GM18502 (cell line): ENCODE measurements around the gene FANCB.

Source experiments
- ATAC-seq: cut with Tn5 transposase; IDR thresholded peaks from one replicate; pipeline ENCODE4 v1.9.1; 2021; ENCODE audit warnings: mild to moderate bottlenecking; ENCODE audit not compliant: unreplicated experiment, poor library complexity

The FANCB gene

GRCh38 chrX:14872851-14873675, at the start of gene FANCB, which contains the start of gene MOSPD2:
FANCB (minus strand) TSS chrX:14873069; CDS start chrX:14865510, 7,559 bp downstream.
MOSPD2 (plus strand) TSS chrX:14873421; CDS start chrX:14873529, 108 bp downstream.
- ATAC-seq, result peak; percentile 96

- ATAC-seq, result no peak
Observed at GRCh38 chrX:14922437-14922836, 49.6 kb upstream of the FANCB start.

GRCh38 chrX:14920196-14920595, 47.3 kb upstream of the FANCB start:
- no peak for ATAC-seq

GRCh38 chrX:14919407-14919806, 46.5 kb upstream of the FANCB start:
- ATAC-seq, result no peak

DNA sequence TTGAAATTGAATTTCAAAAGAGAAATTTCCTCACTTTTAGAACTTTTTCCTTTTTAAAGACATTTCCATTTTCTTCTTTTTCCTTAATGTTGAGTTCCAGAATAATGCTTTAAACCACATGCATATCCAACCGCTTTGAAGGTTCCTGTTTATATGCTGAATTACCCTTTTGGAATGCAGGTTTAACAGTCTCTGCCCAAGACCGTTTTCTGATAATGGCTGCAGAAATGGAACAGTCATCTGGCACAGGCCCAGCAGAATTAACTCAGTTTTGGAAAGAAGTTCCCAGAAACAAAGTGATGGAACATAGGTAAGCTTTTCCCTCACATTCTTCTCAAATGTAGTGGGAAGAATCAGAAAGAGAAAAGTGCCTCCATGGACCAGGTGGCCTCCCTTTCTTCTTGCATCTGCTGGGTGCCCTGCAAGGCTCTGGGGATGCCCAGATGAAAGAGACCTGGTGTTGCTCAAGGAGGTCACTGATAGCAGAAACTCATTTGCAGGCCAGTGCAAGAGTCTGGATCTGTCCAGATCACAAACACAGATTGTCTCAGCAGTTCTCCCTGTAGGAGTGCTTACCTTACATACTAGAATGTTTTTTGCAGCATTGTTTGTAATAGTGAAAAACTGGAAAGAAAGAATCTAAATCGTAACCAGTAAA, 43.3 kb upstream of the FANCB start:
- ATAC-seq, result no peak

- no peak for ATAC-seq
Observed at GRCh38 chrX:14915596-14915995, 42.7 kb upstream of the FANCB start.

DNA sequence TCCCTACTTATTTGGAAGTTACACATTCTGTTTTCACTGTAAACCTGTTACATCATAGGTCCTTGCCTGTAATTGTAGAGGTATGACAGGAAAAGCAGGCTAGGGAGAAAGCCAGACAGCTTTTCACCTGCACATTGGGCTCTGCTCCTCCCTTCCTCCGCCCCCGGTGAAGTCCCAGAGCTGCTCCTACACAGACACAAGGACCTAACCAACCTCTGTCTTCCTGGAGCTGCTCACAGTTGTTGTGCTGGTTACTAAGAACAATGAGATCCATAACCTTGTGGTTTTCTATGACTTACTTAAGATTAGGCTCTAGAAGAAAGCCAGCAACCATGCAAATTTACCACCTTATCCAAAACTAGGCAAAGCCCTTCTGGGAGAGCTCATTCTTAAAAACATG, 40.4 kb upstream of the FANCB start:
- no peak for ATAC-seq

DNA sequence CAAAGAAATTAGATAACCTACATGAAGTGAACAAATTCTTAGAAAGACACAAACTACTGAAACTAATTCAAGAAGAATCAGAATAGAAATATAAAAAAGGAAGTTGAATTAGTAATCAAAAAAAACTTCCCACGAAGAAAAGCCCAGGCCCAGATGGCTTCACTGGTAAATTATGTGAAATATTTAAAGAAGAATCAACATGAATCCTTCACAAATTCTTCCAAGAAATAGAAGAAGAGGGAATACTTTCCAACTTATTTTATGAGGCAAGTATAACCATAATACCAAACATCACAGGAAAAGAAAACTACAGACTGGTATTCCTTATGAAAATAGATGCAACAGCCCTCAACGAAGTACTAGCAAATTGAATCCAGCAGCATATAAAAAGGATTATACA, 31.0 kb upstream of the FANCB start:
- no peak for ATAC-seq

GRCh38 chrX:14902537-14902936, 29.7 kb upstream of the FANCB start:
- ATAC-seq, result no peak

GRCh38 chrX:14899607-14900006, 26.7 kb upstream of the FANCB start:
- peak; percentile 90 for ATAC-seq

- no peak for ATAC-seq
Observed at GRCh38 chrX:14897042-14897441, 24.2 kb upstream of the FANCB start.

DNA sequence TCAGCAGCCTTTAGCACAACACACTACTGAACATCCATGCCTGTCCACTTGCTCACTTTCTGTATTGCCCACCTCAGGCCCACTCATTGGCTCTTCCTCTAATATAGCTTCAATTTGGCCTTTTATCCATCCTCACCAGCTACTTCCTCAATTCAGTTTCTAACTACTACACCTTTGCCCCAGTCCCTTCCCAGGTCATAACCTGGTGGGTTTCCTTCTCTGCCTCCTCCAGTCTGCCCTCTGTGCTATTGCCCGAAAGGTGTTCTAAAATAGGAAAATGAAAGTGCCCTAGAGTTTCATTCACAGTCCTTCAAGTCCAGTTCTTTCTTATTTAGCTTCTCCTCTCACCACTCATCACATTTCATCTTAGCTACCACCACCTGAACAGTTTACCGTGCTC, 23.4 kb upstream of the FANCB start:
- ATAC-seq, result peak; percentile 50

- no peak for ATAC-seq
Observed at GRCh38 chrX:14886252-14886651, 13.4 kb upstream of the FANCB start.

- ATAC-seq, result no peak
Observed at GRCh38 chrX:14884714-14885113, 11.8 kb upstream of the FANCB start.

GRCh38 chrX:14883826-14884225, 11.0 kb upstream of the FANCB start:
- ATAC-seq, result no peak

DNA sequence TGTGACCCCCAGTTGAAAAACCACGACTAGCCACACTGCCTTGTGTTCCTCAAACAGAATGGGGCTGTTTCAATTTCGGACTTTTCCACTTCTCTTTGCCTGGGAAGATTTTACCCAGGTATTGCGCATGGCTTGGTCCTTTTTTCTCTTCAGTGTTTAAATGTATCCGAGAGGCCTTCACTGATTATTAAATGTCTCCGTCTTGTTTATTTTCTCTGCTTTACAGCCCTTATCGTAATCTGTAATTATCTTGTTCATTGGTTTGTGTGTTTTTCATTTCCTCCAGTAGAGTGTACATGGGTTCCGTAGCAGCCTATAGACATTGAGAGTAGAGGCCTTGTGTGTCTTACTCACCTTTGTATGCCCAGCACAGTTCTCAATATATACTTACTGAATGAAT, 2.8 kb upstream of the FANCB start:
- no peak for ATAC-seq

DNA sequence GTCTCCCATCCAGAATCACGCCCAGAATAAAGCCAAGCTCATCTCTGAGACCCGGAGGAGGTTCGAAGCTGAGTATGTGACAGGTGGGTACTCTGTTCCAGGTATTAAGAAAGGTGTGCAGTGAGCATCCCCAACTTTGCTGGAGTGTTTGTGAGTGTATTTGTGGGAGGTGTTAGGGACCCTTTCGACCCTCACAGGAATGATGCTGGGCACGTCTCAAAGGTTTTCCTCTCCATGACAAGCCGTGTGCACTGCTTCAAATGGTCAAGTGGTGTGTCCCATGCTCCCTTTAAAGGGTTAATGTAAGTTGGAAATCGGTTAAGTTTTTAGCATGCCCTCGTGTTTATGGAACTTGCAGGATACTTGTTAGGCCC, 794 bp upstream of the FANCB start:
- ATAC-seq, result no peak

- no peak for ATAC-seq
Observed at GRCh38 chrX:14872355-14872754, 514 bp downstream of the FANCB start.

DNA sequence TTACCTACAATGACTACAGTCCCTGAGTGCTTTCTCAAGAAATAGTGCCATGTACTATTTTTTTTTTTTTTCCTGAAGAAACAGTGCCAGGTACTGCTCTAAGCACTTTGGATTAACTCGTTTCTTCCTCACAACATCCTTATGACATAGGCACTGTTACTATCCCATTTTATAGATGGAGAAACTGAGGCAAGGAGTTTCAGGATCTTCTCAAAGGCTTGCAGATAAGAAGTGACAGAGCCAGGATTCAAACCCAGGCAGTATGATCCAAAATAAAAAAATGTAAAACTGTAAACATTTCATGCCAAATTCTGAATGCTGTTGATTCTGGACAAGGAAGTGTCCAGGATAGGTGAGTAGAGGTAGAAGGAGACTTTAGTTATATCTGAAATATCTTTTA, 1.1 kb downstream of the FANCB start:
- no peak for ATAC-seq

DNA sequence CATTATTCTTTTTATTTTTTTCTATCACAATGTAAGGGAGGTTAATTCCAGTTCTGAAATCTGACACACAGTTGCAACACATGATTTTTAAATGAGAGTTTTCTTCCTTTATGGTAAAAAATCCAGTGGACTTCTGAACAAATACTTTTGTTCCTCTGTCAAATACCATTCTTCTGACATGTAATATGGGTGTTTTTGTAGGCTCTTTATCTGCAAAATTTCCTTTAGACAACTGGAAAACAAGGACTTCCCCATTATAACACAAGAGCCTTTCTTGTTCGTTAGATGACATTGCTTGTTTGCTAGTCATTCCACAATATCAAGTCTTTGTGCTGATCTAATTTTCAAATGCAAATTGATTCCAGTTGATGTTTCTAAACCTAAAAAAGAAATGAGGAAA, 7.7 kb downstream of the FANCB start:
- no peak for ATAC-seq

- ATAC-seq, result no peak
Observed at GRCh38 chrX:14864631-14865030, 8.2 kb downstream of the FANCB start.

DNA sequence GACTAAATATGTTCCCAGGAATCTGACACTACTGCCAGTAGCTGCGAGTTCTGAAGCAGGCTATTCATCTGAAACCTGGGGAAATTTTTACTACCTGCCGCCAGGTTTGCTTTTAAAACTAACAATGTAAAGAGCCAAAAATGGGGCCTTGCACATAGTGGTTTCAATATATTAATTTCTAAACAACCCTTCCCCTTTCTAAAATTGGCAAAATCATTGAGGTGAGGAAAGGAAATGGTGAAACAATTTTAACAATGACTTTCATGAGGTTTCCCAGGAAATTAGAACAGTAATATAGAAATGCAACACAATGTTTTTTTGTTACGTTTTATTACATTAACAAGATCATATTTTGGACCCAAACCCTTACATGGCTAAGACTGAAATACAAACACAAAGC, 21.3 kb downstream of the FANCB start:
- ATAC-seq, result no peak
